Progenitor cell of endocrine pancreas (in vitro differentiated cells): ENCODE measurements around the gene CORO1C. TPM values are rescaled to one million over a fixed set of nuclear protein-coding genes. Genes with fewer than 3 reads are reported as not detected.
"Not testable (repeated sequence)": the region's sequence is repeated elsewhere in the genome, so short reads cannot be mapped to it uniquely, and the experiment has no call there.

Source experiments
- DNase-seq: peaks from one replicate; pipeline ENCODE4 v3.0.0; 2021; ENCODE audit warnings: low spot score; ENCODE audit not compliant: unreplicated experiment
- H3K27ac Mint-ChIP-seq: 2 replicates; pipeline ENCODE4 v1.8.0; 2021; ENCODE audit warnings: mild to moderate bottlenecking, moderate library complexity, mixed read lengths
- H3K27me3 Mint-ChIP-seq: 2 replicates; pipeline ENCODE4 v1.8.0; 2021; ENCODE audit warnings: mixed read lengths
- H3K36me3 Mint-ChIP-seq: 2 replicates; pipeline ENCODE4 v1.8.0; 2022; ENCODE audit warnings: mixed read lengths; ENCODE audit not compliant: insufficient read depth
- H3K4me1 Mint-ChIP-seq: 2 replicates; pipeline ENCODE4 v1.8.0; 2021; ENCODE audit warnings: low read depth, mixed read lengths
- H3K4me3 Mint-ChIP-seq: 2 replicates; pipeline ENCODE4 v1.8.0; 2021; ENCODE audit warnings: low read depth, mild to moderate bottlenecking, moderate library complexity, mixed read lengths
- H3K9me3 Mint-ChIP-seq: 2 replicates; pipeline ENCODE4 v1.8.0; 2021; ENCODE audit warnings: low read depth, mixed read lengths
- total RNA-seq: library from RNA; stranded (reverse); gene quantifications from 2 replicates; pipeline ENCODE4 v1.2.1, GENCODE V29; 2021
- TF ChIP-seq, protein P1 (sequence below): fragments of 200-600 bp; sonication (generic); IDR thresholded peaks from one replicate; pipeline ENCODE4 v1.5.0; 2021; ENCODE audit warnings: antibody characterized with exemption, mild to moderate bottlenecking; ENCODE audit not compliant: unreplicated experiment

CORO1C gene
- total RNA-seq, 1 donor from 2014 or later: 68.3 TPM

- Mint-ChIP-seq H3K36me3 (peaks cover 3% of the 10 kb centered on the region), H3K9me3 (no peaks in the 10 kb centered on the region), H3K27me3 (no peaks in the 10 kb centered on the region), H3K4me1 (peaks cover 9% of the 10 kb centered on the region), H3K4me3 (no peak overlapping the region), H3K27ac (peak overlapping the region; percentile 45)
- DNase-seq: peak; percentile 66
- TF ChIP-seq, protein P1, sequence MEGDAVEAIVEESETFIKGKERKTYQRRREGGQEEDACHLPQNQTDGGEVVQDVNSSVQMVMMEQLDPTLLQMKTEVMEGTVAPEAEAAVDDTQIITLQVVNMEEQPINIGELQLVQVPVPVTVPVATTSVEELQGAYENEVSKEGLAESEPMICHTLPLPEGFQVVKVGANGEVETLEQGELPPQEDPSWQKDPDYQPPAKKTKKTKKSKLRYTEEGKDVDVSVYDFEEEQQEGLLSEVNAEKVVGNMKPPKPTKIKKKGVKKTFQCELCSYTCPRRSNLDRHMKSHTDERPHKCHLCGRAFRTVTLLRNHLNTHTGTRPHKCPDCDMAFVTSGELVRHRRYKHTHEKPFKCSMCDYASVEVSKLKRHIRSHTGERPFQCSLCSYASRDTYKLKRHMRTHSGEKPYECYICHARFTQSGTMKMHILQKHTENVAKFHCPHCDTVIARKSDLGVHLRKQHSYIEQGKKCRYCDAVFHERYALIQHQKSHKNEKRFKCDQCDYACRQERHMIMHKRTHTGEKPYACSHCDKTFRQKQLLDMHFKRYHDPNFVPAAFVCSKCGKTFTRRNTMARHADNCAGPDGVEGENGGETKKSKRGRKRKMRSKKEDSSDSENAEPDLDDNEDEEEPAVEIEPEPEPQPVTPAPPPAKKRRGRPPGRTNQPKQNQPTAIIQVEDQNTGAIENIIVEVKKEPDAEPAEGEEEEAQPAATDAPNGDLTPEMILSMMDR: peak; percentile 94
Measured at GRCh38 chr12:108664338-108665258, 66.7 kb downstream of the CORO1C start.

- H3K27ac Mint-ChIP-seq: peak overlapping the region; percentile 51
- no peak overlapping the region for H3K4me3 Mint-ChIP-seq
Measured at GRCh38 chr12:108663324-108664015, 67.8 kb downstream of the CORO1C start.

DNA sequence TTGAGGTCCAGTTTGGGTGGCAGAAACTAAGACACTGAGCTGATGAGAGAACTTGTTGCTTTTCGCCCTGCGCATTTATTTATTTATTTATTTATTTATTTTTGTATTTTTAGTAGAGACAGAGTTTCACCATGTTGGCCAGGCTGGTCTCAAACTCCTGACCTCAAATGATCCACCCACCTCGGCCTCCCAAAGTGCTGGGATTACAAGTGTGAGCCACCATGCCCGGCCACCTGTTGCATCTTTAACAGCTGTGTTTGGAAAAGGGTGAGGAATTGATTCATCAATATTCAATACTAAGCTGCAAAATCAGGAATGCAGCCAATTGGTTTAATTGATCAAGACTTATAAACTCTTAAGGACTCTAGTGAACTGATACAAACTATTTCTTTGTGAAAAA lies 73.2 kb downstream of the CORO1C start:
- not testable (repeated sequence) for H3K27me3 Mint-ChIP-seq, H3K4me1 Mint-ChIP-seq, H3K4me3 Mint-ChIP-seq, DNase-seq, H3K27ac Mint-ChIP-seq, H3K9me3 Mint-ChIP-seq
- H3K36me3 Mint-ChIP-seq: peaks cover 22% of the 10 kb centered on the region

More at GRCh38 chr12:108663324-108664015, 67.8 kb downstream of the CORO1C start:
- TF ChIP-seq, protein P1: no peak
- H3K4me1 Mint-ChIP-seq: peaks cover 2% of the 10 kb centered on the region
- H3K27me3 Mint-ChIP-seq: no peaks in the 10 kb centered on the region
- H3K9me3 Mint-ChIP-seq: no peaks in the 10 kb centered on the region
- H3K36me3 Mint-ChIP-seq: peaks cover 5% of the 10 kb centered on the region
- no peak for DNase-seq

GRCh38 chr12:108657130-108657745 lies 74.1 kb downstream of the CORO1C start:
- Mint-ChIP-seq H3K27ac (no peak overlapping the region), H3K9me3 (no peaks in the 10 kb centered on the region), H3K4me1 (peaks cover 5% of the 10 kb centered on the region), H3K4me3 (no peak overlapping the region), H3K36me3 (peaks cover 22% of the 10 kb centered on the region), H3K27me3 (no peaks in the 10 kb centered on the region)
- DNase-seq: no peak
- TF ChIP-seq, protein P1: no peak

- H3K4me3 Mint-ChIP-seq, H3K4me1 Mint-ChIP-seq, DNase-seq, H3K27ac Mint-ChIP-seq, H3K27me3 Mint-ChIP-seq, H3K9me3 Mint-ChIP-seq: not testable (repeated sequence)
- peaks cover 21% of the 10 kb centered on the region for H3K36me3 Mint-ChIP-seq
Measured at GRCh38 chr12:108656247-108656646, 75.1 kb downstream of the CORO1C start.

- H3K36me3 Mint-ChIP-seq: peaks cover 21% of the 10 kb centered on the region
- H3K27ac Mint-ChIP-seq, DNase-seq, H3K4me3 Mint-ChIP-seq, H3K4me1 Mint-ChIP-seq, H3K27me3 Mint-ChIP-seq, H3K9me3 Mint-ChIP-seq: not testable (repeated sequence)
Measured at GRCh38 chr12:108655812-108656175, 75.5 kb downstream of the CORO1C start.

DNA sequence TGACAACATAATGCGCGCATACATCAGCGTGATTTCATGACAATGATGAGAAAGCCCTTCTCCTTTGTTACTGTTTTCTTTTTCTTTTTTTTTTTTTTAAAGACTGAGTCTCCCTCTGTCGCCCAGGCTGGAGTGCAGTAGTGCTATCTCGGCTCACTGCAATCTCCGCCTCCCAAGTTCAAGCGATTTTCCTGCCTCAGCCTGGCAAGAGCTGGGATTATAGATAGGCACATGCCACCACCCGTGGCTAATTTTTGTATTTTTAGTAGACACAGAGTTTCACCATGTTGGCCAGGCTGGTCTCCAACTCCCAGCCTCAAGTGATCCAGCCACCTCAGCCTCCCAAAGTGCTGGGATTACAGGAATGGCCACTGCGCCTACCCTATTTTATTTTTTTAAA lies 76.7 kb downstream of the CORO1C start:
- not testable (repeated sequence) for H3K4me1 Mint-ChIP-seq, H3K9me3 Mint-ChIP-seq, DNase-seq, H3K27ac Mint-ChIP-seq, H3K4me3 Mint-ChIP-seq, H3K27me3 Mint-ChIP-seq
- H3K36me3 Mint-ChIP-seq: peaks cover 21% of the 10 kb centered on the region
